GM20000 (cell line): ENCODE measurements around the gene FLVCR2.
"Not testable (repeated sequence)": the region's sequence is repeated elsewhere in the genome, so short reads cannot be mapped to it uniquely, and the experiment has no call there.

Source experiments
- DNase-seq: peaks from one replicate; pipeline ENCODE4 v3.0.0; 2012; ENCODE audit warnings: low spot score
- TF ChIP-seq, protein P1 (sequence below): IDR thresholded peaks from 2 replicates; pipeline ENCODE4 v1.5.1; 2012; ENCODE audit warnings: mild to moderate bottlenecking, control low read depth; ENCODE audit errors: extremely low read depth, missing control alignments

The FLVCR2 gene

DNA sequence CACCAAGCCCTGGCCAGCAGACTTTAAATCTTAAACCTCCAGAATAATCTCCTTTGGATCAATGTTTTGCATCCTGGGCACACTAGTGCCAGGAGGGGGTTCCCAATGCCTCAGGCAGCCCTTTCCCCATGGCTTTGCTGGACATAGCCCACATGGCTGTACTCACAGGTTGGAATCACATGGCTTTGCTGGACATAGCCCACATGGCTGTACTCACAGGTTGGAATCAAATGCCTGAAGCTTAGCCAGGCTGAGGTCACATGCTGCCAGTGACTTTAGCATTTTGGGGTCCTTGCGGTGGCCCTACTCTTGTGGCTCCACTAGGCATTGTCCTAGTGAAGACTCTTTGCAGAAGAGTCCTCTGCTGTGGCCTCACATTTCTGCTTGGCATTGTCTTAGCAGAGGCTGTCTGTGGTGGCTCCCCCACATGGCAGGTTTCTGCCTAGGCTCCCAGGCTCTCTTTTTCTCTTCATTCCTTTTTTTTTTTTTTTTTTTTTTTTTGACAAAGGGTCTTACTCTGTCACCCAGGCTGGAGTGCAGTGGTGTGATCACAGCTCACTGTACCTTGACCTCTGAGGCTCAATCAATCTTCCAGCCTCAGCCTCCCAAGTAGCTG is 13.0 kb downstream of the FLVCR2 start:
- DNase-seq, result no peak
- TF ChIP-seq, protein P1, sequence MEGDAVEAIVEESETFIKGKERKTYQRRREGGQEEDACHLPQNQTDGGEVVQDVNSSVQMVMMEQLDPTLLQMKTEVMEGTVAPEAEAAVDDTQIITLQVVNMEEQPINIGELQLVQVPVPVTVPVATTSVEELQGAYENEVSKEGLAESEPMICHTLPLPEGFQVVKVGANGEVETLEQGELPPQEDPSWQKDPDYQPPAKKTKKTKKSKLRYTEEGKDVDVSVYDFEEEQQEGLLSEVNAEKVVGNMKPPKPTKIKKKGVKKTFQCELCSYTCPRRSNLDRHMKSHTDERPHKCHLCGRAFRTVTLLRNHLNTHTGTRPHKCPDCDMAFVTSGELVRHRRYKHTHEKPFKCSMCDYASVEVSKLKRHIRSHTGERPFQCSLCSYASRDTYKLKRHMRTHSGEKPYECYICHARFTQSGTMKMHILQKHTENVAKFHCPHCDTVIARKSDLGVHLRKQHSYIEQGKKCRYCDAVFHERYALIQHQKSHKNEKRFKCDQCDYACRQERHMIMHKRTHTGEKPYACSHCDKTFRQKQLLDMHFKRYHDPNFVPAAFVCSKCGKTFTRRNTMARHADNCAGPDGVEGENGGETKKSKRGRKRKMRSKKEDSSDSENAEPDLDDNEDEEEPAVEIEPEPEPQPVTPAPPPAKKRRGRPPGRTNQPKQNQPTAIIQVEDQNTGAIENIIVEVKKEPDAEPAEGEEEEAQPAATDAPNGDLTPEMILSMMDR, result no peak

DNA sequence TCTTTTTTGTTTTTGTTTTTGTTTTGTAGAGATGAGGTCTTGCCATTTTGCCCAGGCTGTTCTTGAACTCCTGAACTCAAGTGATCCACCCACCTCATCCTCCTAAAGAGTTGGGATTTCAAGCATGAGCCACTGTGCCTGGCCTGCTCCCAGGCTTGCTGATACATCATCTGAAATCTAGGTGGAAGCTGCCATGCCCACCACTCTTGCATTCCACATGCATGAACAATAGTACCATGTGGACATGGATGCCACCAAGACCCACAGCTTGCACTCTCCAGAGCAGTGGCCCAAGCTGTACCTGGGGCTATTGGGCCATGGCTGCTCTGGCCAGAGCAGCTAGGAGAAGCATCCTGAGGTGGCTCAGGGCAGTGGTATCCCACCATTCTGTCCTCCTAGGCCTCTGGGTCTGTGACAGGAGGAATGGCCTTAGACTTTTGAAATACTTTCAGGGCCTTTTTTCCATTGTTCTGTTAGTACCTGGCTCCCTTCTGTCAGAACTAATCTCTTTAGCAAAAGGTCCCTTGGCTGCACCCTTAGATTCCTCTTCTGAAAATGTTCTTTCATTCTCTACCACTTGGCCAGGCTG is 13.7 kb downstream of the FLVCR2 start:
- no peak for DNase-seq
- TF ChIP-seq, protein P1, result no peak

DNA sequence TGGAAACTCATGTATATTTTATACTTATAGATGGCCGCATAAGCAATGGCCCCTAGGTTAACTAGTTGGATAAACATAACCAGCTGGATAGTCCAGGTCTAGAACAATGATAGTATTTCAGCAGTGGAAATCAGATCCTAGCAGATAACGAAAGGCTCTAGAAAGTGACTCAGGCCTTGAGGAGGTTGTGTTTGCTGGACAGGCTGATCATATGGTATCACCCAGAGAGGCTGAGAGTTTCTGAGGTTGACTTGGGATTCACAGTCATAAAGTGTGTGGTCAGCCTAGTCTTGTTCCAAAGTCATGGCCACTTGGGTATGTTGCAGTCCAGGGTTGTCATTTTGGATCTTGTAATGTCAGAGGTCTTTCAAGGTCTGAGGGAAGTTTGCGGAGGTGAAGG is 16.8 kb downstream of the FLVCR2 start:
- TF ChIP-seq, protein P1, result no peak
- DNase-seq, result no peak

DNA sequence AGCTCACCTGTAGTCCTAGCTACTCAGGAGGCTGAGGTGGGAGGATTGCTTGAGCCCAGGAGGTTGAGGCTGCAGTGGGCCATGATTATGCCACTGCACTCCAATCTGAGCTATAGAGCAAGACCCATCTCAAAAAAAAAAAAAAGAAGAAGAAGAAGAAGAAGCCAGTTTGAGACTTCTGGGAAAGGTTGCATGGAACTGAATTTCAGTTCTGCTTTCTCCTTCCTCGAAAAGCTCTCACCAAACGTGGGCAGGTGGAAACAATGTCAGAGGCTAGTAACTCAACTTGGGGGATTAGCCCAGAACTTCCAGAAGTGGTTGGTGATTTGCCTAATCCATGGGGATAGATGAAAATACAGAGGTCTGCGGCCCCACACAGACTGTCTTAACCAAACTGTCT is 18.7 kb downstream of the FLVCR2 start:
- DNase-seq, result no peak
- TF ChIP-seq, protein P1, result no peak

DNA sequence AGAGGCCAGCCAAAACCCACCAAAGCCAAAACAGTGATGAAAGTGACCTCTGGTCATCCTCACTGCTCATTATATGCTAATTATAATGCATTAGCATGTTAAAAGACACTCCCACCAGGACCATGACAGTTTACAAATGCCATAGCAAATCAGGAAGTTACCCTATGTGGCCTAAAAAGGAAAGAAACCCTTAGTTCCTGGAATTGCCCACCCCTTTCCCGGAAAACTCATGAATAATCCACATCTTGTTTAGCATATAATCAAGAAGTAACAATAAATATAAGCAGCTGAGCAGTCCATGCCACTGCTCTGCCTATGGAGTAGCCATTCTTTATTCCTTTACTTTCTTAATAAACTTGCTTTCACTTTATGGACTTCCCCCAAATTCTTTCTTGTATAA is 21.7 kb downstream of the FLVCR2 start:
- not testable (repeated sequence) for DNase-seq

DNA sequence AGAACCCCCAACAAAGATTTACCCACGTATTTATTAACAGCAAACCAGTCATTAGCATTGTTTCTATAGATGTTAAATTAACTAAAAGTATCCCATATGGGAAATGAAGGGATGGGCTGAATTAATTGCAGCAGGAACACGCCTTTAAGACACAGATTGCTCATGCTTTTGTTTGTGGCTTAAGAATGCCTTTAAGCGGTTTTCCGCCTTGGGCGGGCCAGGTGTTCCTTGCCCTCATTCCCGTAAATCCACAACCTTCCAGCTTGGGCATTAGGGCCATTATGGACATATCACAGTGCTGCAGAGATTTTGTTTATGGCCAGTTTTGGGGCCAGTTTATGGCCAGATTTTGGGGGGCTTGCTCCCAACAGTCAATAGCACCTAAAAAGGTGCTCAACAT is 22.6 kb downstream of the FLVCR2 start:
- not testable (repeated sequence) for DNase-seq

DNA sequence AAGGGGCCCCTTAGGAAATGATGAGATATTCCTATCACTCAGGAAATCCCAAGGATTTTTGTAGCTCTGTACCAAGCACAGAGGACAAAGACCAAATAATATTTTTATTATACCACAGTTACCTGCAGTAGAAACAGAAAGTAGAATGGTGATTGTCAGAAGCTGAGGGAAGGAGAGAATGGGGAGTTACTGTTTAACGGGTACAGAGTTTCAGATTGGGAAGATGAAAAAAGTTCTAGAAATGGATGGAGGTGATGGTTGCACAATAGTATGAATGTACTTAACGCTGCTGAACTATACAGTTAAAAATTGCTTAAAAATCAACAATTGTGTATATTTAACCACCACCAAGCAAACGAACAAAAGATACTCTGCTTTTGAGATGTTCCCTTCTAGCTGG is 24.1 kb downstream of the FLVCR2 start:
- TF ChIP-seq, protein P1, result no peak
- no peak for DNase-seq

DNA sequence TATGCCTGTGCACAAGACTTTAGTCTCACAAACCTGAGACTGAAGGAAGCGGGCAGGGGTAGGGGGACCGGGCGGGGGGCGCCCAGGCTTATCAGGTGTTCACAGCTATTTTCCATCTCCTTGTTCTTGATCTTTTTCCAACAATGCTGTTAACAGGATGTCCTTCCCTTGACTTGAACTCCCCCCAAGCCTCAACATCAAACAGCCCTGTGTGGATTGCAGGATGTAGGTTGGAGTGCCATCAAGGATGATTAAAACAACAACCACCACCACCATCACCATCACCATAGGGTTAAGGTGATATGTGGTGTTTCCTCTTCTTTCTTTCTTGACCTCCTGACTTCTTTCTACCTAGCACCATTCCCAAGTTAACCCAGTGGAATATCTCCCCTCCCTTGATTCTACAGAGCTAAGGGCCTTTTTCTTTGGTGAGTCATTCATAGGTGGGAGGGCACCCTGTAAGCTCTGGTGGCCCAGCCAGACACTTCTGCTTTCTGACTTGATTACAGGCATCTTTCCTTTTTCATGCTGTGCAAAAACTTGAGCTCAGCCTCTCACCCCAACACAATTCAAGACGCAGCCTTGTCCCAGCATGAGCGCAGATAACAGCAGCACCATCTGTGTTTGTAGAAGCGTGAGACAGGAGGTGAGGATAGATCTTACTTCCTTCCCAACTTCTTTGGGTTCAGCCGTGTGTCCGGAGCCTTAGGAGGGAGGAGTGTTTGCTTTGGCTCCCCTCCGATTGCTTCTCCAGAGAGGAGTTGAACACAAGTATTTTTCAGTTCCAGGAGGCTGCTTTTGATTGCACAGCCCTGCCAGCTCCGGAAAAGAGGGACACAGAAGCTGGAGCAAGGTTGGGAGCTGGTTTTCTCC is 26.8 kb downstream of the FLVCR2 start:
- DNase-seq, result no peak
- TF ChIP-seq, protein P1, result no peak
